ENCODE measurements around the gene KIF20A.
A peak's percentile ranks its signal among the peaks of the same experiment; 100 is the strongest.
"Not testable (repeated sequence)": the region's sequence is repeated elsewhere in the genome, so short reads cannot be mapped to it uniquely, and the experiment has no call there.

The KIF20A gene

DNA sequence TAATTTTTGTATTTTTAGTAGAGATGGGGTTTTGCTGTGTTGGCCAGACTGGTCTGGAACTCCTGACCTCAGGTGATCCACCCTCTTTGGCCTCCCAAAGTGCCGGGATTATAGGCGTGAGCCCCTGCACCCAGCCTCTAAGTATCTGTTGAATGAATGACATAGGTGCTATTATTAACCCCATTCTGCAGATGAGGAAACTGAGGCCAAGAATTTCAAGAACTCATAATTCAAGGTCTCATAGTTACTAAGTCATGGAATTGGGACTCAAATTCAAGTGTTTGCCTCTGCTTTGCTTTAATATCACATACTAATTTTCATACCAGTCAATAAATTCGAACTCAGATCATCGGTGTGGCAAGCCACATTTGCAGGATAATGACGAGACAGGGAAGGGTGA is 1.9 kb downstream of the KIF20A start:
- H3K4me3 ChIP-seq (ENCODE audit: low read depth, low read length), result no peak overlapping the region
- DNase-seq (ENCODE audit: low read depth), result no peak

DNA sequence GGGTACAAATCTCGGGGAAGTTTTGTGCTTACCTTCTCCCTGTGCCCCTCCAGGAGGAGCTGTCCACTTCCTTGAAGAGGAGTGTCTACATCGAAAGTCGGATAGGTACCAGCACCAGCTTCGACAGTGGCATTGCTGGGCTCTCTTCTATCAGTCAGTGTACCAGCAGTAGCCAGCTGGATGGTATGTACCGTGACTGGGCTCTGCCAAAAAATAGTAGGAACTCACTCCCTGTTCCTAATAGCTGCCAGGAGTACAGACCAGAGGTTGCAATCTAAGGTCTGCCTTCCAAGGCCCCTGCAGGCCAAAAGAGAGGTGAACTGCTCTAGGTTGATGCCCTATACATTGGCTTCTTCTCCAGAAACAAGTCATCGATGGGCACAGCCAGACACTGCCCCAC is 3.9 kb downstream of the KIF20A start:
- H3K4me3 ChIP-seq (ENCODE audit: low read depth, low read length), result no peak overlapping the region
- DNase-seq (ENCODE audit: low read depth), result no peak

DNA sequence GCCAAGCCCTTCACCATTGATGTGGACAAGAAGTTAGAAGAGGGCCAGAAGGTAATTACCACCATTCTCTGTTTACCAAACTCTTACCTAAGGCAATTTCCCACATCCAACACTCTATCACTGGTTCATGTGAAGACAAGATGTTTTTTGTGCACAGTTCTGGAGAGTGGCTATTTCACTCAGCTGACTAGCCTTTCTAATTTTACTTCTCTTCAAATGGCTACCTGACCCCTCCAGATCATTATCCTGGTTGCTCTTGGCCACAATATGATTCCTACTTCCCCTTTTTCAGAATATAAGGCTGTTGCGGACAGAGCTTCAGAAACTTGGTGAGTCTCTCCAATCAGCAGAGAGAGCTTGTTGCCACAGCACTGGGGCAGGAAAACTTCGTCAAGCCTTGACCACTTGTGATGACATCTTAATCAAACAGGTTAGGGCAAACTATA is 7.1 kb downstream of the KIF20A start:
- no peak for DNase-seq (ENCODE audit: low read depth)
- H3K4me3 ChIP-seq (ENCODE audit: low read depth, low read length), result no peak overlapping the region

GRCh38 chr5:138188626-138189025 is 9.7 kb downstream of the KIF20A start:
- DNase-seq (ENCODE audit: low read depth), result no peak
- H3K4me3 ChIP-seq (ENCODE audit: low read depth, low read length), result no peak overlapping the region

DNA sequence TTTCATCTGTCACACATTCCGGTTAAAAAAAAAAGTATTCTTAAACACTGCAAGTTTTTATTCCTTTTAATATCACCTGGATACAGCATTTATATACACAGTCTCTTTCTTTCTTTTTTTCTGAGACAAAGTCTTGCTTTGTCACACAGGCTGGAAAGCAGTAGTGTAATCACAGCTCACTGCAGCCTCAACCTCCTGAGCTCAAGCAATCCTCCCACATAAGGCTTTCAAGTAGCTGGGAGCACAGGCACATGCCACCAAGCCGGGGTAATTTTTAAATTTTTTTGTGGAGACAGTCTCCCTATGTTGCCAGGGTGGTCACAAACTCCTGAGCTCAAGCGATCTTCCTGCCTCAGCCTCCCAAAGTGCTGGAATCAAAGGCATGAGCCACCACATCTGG is 13.9 kb downstream of the KIF20A start:
- no peak overlapping the region for H3K4me3 ChIP-seq (ENCODE audit: low read depth, low read length)
- DNase-seq (ENCODE audit: low read depth), result no peak

GRCh38 chr5:138193859-138194258 is 14.9 kb downstream of the KIF20A start:
- not testable (repeated sequence) for DNase-seq (ENCODE audit: low read depth); H3K4me3 ChIP-seq (ENCODE audit: low read depth, low read length)

- DNase-seq (ENCODE audit: low read depth), result no peak
- no peak overlapping the region for H3K4me3 ChIP-seq (ENCODE audit: low read depth, low read length)
These were observed 32.1 kb downstream of the KIF20A start for GRCh38 chr5:138210985-138211384.

GRCh38 chr5:138212828-138213160 is 33.9 kb downstream of the KIF20A start:
- no peak for DNase-seq (ENCODE audit: low read depth)
- H3K4me3 ChIP-seq (ENCODE audit: low read depth, low read length), result peak overlapping the region; percentile 100

DNA sequence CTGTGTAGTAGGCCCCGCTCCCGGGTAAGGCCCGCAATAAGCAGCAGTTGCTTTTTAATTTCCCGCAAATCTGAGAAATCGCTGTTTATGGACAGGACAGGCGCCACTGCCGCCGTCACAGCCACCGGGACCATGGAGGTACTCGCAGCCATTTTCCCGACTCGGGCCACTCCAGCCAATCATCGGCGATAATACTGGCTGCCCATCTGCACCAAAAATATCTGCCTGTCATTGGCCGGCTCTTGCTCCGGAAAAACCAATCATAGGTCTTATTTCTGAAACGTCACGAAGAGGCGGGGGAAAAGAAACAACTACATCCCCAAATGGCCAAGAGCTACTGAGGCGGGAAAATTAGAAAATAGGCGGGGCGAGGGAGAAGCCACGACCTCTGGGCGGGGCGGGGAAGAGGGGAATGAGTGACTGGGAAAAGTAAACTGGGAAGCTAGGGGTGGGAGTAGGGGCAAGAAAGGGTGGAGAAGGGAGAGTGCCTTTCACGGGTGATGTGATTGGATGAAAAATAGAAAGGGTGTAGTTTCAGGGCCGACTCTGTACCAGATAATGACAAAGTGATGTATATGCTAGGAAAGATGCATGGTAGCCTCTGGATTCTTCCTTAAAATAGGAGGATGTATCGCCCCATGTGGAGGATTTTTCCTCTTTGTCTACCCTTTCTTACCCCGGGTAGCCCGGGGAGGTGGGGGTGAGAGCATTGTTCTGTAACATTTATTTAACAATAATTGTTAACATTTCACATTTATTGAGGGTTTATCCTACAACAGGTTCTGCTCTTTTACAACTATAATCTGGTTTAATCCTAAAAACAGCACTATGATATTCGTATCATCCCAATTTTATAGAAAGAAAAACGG is 34.5 kb downstream of the KIF20A start, which contains the start of gene CDC23:
TSS of gene CDC23 (minus strand) at position 163 of the 869 bp plus-strand sequence. CDS start at position 152, 11 bp downstream.
- H3K4me3 ChIP-seq (ENCODE audit: low read depth, low read length), result peak within 1 kb of the TSS; percentile 100
- peak; percentile 90 for DNase-seq (ENCODE audit: low read depth)

- H3K4me3 ChIP-seq (ENCODE audit: low read depth, low read length), result no peak overlapping the region
- DNase-seq (ENCODE audit: low read depth), result no peak
These were observed 37.9 kb downstream of the KIF20A start for GRCh38 chr5:138216799-138217198.

DNA sequence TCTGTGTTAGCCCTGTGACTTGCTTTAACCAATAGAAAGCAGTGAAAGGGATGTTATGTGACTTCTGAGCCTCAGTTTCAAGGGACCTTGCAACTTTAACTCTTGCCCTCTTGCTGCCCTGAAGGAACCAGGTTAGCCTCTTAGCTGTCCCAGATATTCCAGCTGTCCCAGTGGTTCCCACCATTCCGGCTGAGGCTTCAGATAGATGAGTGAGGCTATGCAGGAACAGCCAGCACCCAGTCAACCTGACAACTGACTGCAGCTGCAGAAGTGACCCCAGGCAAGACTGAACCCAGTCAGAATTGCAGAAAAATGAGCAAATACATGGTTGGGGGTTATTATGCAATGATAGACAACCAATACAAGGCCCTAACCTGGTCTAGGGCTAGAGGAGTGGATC is 44.6 kb downstream of the KIF20A start:
- no peak for DNase-seq (ENCODE audit: low read depth)
- no peak overlapping the region for H3K4me3 ChIP-seq (ENCODE audit: low read depth, low read length)

DNA sequence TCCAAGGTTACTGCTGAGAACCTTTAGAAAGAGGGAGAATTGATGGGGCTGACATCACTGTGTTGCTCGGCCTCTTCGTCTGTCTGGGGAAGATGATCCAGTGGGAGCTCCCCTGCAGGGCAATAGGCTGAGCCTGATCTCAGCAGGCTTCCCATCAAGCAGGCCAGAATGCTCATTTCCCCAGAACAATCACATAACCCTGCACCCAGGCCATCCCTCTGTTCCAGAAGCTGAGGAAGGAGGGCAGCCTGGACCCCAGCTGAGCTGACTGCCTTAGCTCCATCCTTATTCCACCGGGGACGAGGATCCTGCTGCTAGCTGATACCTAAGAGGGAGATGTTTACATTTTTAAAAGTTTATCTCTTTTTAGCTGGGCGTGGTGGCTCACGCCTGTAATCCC is 45.8 kb downstream of the KIF20A start:
- H3K4me3 ChIP-seq (ENCODE audit: low read depth, low read length), result no peak overlapping the region

GRCh38 chr5:138226910-138227309 is 48.0 kb downstream of the KIF20A start:
- H3K4me3 ChIP-seq (ENCODE audit: low read depth, low read length), result no peak overlapping the region
- no peak for DNase-seq (ENCODE audit: low read depth)

More for the DNA sequence above, 45.8 kb downstream of the KIF20A start:
- no peak for DNase-seq (ENCODE audit: low read depth)

DNA sequence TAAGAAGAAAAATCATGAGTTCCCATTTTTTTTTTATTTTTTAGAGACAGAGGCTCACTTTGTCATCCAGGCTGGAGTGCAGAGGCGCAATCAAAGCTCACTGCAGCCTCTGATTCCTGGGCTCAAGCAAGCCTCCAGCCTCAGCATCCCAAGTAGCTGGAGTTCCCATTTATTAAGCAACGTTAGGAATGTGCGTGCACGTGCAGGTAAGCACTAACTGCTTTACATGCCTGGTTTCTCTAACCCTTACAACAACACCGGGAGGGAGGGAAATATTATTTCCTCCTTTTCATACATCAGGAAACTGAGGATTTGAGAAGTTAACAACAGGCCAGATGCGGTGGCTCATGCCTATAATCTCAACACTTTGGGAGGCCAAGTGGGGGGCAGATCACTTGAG is 50.5 kb downstream of the KIF20A start:
- H3K4me3 ChIP-seq (ENCODE audit: low read depth, low read length), result no peak overlapping the region
- no peak for DNase-seq (ENCODE audit: low read depth)

- DNase-seq (ENCODE audit: low read depth), result no peak
- H3K4me3 ChIP-seq (ENCODE audit: low read depth, low read length), result no peak overlapping the region
These were observed 51.3 kb downstream of the KIF20A start for GRCh38 chr5:138230261-138230660.

GRCh38 chr5:138230981-138231589 is 52.2 kb downstream of the KIF20A start:
- no peak overlapping the region for H3K4me3 ChIP-seq (ENCODE audit: low read depth, low read length)
- DNase-seq (ENCODE audit: low read depth), result peak; percentile 11

GRCh38 chr5:138233280-138233679 is 54.4 kb downstream of the KIF20A start:
- no peak for DNase-seq (ENCODE audit: low read depth)
- H3K4me3 ChIP-seq (ENCODE audit: low read depth, low read length), result no peak overlapping the region

- H3K4me3 ChIP-seq (ENCODE audit: low read depth, low read length), result no peak overlapping the region
- no peak for DNase-seq (ENCODE audit: low read depth)
These were observed 55.7 kb downstream of the KIF20A start for GRCh38 chr5:138234651-138235050.

All from skeletal muscle cell (primary cell).